T-helper 9 cell (primary cell): ENCODE data around the gene ATP6V0D1.
A peak's percentile ranks its signal among the peaks of the same experiment; 100 is the strongest.
"Not testable (repeated sequence)": the region's sequence is repeated elsewhere in the genome, so short reads cannot be mapped to it uniquely, and the experiment has no call there.

Experiments
- DNase-seq: peaks from one replicate; pipeline ENCODE4 v3.0.0-alpha.2; 2020

Gene ATP6V0D1

DNA sequence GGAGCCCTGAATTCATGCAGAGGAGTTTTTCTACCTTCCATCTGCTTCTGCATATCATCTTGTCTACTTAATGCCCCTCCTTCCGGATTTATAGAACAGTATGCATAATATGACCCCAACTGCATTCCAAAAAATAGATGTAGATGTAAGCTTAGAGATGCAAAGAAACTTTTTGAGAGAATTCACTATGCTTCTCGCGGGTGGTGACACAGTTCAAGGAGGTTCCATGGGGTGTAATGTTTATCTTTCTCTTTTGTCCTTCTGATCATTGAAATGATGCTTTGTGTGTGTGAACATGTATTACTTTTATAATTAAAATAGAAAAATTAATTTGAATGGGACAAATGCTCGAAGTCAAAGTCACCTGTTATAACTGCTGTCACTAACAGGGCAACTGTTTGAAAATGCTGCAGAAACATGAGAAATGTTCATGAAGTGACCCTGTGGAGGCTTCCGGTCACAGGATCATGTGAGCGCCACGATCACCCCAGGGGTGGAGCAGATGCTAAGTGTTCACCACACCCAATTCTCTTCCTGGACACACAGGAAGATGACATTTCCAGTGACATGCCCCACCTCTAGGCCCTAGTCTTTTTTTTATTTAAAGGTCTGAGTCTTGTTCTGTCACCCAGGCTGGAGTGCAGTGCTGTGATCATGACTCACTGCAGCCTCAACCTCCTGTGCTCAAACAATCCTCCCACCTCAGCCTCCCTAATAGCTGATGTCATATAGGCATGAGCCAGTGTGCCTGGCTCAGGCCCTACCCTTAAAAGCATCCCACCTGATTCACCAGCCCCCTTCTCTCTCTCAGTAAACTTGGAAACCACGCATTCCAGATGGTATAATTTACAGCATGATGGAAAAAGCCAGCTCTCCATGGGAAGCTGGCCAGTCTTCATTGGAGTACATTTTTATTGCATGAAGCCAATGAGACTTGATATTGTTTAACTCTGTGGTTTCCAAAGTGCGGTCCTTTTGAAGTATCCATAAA, 23.4 kb upstream of the ATP6V0D1 start:
- DNase-seq = no peak

DNA sequence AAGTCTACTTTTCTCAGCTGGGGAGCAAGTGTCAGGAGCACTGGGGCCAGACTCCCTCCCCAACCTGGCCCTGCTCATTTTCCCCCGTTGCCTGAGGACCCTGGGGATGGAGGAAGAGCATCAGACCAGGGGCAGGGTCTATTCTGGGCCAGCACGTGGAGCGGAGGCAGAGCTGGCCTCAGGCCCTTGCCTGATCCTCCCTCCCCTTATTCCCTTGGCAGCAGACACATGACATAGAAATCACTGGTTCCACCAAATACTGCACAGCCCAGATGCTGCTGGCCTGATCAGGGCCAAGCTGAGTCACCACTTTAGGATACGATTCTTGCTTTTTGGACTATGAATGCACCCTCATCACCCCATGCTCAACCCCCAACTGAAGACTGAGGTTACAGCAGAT, 18.1 kb upstream of the ATP6V0D1 start:
- no peak for DNase-seq

DNA sequence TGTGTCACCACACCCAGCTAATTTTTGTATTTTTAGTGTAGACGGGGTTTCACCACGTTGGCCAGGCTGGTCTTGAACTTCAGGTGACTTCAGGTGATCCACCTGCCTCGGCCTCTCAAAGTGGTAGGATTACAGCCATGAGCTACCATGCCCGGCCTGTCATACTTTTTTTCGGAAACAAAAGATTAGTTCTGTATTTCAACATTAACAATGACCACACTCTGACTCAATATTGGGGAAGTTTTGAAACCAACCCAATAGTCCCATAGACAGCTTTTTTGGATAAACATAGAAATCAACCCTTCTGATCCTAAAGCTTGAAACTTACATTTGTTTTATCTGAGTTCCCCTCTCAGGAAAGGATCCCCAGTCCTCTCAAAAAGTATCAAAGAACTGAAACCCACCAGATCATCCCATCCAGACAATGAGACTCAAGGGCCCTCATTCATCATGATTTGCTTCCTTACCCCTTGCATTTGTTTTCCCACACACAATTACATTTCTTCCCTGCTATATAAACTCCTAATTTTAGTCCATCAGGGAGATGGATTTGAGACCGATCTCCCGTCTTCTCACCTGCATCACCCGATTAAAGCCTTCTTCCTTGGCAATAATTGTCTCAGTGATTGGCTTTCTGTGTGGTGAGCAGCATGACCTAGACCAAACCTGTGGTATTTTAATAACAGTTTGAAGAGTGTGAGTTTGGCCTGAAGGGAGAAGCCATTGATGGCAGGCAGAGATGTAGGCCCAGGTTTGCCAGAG, 9.6 kb upstream of the ATP6V0D1 start:
- no peak for DNase-seq

DNA sequence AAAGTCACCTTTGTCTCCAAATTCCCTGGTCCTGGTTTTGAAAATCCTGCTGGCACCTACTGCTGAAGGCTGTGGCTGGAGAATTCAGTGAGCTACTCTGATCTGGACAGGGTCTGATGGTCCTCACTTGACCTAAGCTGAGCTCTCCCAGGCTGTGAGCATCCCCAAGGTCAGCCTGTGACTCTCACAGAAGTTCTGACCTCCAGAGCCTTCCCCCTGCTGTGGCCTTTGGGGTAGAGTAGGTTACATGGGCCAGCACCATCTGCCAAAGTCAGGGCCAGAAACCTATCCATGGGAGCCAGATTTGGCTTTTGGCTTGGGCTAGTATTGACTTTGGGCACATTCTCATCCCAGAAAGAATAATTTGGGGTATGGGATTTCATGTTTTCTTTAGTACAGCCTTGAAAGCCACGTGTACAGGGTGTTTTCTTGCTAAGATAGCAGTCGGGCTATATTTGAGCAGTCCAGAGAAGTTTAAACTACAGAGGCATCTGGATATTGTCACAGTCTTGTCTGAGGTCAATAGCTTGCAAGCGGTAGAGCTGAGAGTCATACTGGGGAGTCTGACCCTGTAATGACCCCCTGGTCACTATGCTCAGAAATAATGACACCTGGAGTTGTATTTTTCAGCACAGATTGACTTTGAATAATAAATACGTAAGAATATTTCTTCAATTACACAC, 8.6 kb upstream of the ATP6V0D1 start:
- no peak for DNase-seq

DNA sequence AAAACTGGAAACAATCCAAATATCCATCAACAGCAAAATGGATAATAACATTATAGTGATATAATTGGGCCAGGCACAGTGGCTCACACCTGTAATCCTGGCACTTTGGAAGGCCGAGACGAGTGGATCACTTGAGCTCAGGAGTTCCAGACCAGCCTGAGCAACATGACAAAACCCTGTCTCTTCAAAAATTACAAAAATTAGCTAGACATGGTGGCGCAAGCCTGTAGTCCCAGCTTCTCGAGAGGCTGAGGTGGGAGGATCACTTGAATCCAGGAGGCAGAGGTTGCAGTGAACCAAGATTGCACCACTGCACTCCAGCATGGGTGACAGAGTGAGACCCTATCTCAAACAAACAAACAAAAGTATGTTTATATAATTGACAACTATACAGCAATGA, 6.6 kb upstream of the ATP6V0D1 start:
- not testable (repeated sequence) for DNase-seq

DNA sequence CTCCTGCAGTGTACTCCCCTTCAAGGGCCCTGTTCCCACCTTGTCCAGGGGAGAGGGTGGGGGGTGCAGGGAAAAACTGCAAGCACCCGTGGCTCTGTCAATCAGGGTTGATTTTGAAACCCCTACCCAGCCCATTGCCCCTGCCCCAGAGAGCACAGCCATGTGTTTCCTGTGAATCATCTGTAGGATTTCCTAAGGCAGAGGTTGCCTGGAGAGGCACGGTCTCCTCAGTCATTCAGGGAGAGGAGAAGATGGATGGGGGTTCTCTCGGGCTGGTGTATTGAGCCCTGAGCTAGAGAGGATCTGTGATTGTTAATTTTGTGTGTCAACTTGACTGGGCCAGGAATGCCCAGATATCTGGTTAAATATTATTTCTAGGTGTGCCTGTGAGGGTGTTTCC, 5.8 kb upstream of the ATP6V0D1 start:
- DNase-seq = no peak

DNA sequence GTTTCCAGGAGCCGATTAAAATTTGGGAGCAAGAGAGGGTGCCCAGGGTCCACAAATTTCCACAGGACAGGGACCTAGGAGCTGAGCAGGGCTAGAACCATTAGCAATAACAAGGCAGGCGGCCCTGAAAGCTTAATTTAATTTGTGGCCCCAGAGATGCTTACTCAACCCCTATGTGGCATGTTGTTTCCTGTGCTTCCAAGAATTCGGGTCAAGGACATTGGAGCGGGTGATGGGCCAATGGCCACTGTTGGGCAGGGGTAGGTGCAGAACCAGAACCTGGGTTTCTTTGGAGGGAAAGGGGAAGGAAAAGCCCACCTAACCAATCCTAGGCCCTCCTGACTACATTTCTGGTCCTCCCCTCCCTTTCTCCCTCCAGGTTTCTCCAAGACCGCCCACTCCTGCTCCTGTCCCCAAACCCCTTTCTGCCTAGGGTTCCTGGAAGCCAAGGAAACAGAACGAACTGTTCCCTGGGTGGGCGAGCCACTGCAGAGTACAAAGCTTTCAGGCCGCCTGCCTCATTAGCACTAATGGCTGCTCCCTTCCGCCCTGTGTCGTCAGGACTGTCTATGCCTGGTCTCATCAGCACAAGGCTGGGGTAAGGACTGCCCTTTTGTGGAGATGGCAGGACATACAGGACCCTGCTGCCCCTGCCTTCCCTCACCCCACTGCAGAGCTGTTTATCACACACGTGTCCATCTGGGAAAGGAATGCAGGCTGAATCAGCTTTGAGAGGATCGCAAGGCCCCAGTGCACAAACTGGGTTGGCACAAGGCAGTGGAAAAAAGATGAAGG, 3.0 kb upstream of the ATP6V0D1 start:
- DNase-seq = no peak

DNA sequence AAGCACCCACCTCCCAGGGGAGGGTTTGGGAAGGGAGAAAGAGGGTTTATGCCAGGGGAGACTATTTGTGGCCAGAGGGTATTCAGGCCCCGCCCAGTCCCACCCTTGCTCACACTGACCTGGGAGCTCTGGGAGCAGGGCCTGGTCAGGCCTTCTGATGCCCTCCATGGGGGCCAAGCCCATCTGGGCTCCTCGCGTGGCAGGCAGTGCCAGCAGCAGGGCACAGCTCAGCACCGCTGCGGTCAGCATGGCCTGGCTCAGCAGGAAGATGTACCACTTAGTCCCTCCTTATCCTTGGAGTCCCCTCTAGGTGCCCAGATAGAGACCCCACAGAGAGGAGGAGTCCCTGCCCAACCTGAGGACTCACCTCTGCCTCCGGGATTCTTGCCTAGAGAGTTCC, 2.2 kb upstream of the ATP6V0D1 start, which contains the start of gene AGRP:
AGRP (minus strand) TSS at position 398 of the 400 bp plus-strand sequence; CDS start at position 249, 149 bp downstream.
- no peak for DNase-seq

DNA sequence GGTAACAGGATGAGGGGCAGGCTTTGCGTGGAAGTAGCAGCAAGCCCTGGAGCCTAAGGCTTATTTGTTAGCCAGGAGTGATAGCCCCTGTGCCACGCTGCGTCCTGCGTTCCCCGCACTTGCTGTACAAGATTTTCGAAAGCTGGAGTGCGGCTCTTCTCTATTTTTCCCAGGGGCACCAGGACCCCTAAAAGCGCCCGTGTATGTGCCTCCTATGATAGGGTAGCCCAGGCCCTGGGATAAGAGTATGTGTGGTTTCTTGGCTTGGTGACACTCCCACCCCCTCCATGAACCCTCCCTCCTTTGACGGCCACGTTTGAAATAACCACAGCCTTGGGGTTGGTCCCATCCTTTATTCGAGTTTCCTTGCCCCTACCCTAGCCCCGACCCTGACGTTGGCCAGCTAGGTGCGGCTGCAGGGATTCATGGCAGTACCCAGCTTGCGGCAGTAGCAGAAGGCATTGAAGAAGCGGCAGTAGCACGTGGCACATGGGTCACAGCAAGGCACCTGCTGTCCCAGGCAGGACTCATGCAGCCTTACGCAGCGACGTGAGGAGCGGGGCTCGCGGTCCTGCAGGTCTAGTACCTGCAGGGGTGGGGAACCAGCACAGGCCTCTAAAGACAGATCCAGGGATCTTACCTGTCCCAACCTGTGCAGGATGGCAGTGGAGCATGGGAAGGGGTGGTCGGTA, 1.4 kb upstream of the ATP6V0D1 start:
- DNase-seq = no peak

DNA sequence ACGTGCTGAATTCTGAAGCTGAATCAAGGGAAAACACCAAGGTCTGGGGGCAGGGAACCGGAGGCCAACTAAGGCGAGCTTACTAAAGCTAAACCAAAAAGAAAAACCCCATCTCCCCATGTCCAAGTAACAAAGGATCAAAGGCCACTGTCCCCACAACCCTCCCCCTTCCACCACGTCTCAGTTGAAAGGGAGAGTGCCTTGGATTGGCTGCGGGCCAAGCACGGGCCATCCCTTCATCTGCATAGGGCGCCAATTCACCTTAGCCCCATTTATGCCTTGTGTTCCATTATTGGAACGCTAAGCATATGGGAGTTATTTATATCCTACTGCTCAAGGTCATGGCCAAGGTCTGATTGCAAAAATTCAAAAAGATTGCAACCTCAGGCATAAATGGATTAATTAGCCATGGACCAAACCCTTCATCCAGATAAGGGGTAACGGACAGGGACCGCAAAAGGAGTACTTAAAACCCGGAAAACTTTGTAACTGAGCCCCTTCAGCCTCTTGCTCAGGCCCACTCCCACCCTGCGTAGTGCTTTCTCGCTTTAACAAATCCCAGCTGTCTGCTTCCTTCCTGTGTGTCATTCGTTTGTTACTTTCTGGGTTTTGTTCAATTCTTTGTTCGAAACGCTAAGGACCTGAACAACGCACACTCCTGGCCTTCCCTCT, 740 bp upstream of the ATP6V0D1 start:
- DNase-seq = peak; percentile 27

DNA sequence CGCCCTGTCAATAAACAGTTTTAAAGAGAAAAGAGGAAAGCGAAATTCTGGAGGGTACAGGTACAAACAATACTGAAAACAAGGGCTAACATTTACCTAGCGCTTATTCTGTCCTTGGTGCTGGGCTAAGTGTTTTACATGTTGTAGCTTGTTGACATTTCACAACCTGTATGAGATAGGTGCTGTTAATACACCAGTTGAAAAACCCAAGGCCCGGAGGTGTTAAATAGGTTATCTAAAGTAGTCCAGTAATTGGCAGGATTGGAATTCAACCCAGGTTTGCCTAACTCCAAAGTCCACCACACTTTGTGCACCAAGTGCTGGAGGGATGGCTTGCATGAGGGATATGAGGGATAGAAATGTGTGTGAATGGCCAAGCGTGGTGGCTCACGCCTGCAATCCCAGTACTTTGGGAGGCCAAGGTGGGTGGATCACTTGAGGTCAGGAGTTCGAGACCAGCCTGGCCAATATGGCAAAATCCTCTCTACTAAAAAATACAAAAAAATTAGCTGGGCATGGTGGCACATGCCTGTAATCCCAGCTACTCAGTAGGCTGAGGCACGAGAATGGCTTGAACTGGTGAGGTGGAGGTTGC, 2.9 kb downstream of the ATP6V0D1 start:
- DNase-seq = no peak

DNA sequence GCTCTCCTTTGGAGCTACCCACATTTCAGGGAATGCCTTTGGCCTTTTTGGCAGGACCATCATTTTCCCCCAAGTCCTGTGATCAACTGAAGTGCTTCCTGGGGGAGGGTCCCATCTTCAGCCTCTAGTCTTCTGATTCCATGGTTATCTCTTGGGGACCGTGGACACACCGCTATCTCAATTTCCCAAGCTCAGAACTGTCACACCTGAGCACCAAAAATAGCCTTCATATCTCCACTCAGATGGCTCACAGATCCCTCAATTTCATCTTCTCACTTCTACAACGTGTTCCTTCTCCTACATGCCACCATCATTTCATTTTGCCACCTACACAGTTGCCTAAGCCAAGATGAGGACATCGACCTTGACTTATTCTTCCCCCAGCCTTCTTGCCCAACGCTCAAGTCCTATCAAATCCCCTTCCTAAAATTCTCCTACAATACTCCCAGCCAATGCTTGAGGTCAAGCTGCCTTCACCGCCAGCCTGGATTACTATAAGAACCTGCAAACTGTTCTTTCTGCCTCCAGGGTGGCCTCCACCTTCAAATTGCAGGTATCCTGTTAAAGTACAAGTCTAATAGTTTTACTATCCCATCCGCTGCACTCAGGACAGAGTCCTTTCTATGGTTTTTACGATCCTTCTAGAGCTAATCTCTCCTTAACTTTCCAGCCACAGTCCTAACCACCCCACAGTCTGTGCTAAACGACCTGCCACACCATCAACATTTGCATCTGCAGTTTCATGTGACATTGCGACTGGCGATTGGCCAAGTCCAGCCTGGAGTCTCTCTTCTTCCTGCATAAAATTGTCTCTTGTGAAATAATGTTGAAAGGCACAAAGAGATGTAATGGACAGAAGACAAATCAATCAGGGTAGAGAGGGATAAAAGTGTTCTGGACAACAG, 6.2 kb downstream of the ATP6V0D1 start:
- DNase-seq = no peak

DNA sequence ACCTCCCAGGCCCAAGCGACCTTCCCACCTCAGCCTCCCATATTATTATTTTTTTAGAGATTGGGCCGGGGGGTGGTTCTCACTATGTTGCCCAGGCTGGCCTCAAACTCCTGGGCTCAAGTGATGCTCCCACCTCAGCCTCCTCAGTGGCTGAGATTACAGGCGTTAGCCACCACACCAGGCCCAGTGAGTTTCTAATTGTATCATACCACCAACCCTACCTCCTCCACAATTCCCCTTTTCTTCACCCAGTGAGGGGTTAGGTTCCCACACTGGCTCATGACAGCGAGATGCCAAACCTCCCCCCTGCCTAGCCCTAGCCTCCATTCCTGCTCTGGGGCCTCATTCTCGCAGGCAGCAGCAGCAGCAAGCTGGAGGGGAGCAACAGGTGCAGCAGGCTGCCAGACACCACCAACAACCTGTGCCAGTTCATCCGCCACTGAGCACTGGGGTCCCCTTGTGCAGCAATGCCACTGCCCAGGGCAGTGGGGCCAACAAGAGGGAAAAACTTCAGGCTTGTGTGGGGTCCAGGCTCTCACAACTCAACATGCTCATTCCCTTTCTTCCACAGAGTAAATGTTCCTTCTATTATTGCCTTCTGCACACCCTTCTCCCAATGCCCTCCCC, 9.1 kb downstream of the ATP6V0D1 start:
- DNase-seq = no peak

DNA sequence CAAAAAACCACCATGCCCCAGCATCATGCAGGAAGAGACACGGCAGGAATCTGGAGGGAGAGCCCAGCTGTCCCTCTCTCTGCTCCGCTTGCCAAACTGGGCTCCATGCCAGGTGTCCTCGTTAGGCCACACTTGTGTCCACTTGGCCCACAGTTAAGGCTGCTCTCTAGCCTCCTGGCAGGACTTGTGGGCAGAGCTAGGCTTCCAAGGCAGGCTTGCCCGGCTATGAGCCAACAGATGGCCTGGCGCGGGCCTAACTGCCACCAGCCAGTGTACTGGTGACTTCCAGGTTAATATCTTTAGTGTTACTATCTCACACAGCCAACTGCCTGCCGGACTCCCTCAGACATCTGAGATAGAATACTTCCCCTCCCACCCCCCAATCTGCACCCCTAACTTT, 10.6 kb downstream of the ATP6V0D1 start:
- DNase-seq = no peak

DNA sequence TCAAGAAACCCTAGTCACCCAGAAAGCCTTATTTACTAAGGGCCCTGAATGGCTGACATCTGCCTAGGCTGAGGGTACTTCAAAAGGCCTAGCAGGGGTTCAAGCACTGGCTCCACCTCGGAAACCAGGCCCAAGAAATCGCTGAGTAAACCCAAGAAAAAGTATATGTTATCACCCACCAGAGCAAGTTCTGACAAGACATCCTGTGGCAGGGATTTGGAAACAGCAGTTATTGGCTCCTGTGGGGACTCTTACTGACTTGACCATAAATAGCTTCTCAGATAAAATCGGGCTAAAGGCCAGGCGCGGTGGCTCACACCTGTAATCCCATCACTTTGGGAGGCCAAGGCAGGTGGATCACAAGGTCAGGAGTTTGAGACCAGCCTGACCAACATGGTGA, 12.2 kb downstream of the ATP6V0D1 start:
- DNase-seq = no peak

DNA sequence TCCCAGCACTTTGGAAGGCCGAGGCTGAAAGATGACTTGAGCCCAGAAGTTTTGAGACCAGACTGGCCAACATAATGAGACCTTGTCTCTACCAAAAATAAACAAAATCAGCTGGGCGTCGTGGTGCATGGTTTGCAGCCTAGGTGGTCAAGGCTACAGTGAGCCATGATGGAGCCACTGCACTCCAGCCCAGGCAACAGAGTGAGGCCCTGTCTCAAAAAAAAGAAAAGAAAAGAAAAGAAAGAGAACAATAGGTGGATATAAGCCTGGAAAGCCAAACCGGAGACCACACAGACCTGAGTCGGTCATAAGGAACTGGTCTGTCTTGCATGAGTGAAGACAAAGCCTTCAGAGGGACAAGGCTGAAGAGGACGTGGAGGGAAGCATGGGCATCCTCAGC, 14.4 kb downstream of the ATP6V0D1 start:
- DNase-seq = no peak

DNA sequence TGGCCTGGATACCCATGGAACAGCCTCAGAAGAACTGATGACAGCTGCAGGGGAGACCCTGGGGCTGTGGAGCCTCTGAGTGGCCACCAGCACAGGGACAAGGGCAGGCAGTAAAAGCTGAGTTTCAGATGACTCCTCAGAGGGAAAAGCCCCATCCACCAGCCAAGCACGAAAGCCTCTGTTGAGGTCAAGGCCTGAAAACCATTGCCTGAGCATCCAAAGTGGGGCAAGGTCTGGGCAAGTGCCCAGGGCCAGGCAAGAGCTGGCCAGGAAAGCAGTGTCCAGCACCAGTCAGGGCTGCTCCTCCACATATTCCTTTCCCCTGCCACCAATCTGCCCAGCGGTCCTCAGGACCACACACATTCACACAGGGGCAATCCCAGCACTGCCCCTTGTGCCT, 16.4 kb downstream of the ATP6V0D1 start:
- no peak for DNase-seq

DNA sequence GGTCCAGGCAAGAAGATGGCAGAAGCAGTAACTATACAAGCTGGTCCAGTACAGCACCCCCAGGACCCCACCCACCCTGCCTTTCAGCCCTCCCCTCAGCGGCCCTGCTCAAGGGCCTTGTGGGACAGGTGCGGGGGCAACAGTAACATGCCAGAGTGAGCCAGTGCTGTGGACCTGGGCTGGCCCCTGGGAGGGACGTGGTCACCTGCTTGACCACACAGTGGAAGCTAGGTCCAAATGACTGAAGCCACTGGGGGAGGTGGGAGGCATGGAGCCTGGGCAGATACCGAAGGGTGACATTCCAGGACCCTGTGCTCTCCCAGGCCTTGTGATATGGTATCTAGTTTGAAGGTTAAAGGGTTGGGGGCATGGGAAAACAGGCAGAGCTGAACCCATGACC, 17.3 kb downstream of the ATP6V0D1 start:
- no peak for DNase-seq

DNA sequence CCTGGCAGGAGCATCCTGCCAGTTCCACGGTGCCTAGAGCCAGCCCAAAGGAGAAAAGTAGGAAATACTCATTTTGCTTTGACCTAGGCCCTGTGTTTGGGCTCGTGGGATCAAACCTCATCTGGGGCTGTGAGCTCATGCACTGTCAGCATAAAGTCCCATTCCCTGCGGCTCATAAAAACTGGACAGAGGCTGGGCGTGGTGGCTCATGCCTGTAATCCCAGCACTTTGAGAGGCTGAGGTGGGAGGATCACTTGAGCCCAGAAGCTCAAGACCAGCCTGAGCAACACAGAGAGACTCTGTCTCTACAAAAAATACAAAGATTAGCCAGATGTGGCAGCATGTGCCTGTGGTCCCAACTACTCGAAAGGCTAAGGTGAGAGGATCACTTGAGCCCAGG, 17.9 kb downstream of the ATP6V0D1 start:
- DNase-seq = no peak
